ENCODE measurements around the gene MAST4.

The MAST4 gene

DNA sequence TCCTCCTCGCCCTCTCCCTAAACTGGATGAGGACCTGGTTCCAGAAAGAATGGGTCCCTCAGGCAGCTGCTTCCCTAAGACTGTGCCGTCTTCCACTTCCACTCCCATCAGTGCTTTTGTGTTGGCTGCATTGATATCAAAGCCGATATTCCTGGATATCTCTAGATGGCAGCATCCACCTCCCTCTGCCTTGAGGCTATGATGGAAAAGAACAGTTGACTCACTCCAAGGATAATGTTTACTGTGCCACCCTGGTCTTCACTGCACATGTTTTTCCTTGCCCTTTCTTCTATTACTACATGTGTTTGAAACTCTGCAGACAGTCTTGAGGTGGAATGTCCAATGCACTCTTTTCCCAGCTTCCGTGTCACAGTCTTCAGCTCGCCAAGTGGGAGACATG, 211.6 kb downstream of the MAST4 start:
- peaks cover 0 to 3% of the 10 kb centered on the region in 2 donors for H3K27me3 ChIP-seq (ENCODE audit: control insufficient read depth in 1 of 2, insufficient read depth in 2 of 2, low read length in 2 of 2)
- H3K4me3 ChIP-seq (ENCODE audit: low read length in 2 of 2), result no peak overlapping the region
- no peak overlapping the region for H3K9ac ChIP-seq (ENCODE audit: low read length in 2 of 2)
- H3K9me3 ChIP-seq (ENCODE audit: control insufficient read depth in 2 of 2, low read length in 2 of 2), result no peaks in the 10 kb centered on the region
- no peak overlapping the region for H3K27ac ChIP-seq (ENCODE audit: low read length)
- H3K36me3 ChIP-seq (ENCODE audit: control insufficient read depth in 2 of 2, insufficient read depth in 2 of 2, low read length in 2 of 2), result no peaks in the 10 kb centered on the region
- H3K4me1 ChIP-seq (ENCODE audit: control insufficient read depth, insufficient read depth, low read length), result no peaks in the 10 kb centered on the region

DNA sequence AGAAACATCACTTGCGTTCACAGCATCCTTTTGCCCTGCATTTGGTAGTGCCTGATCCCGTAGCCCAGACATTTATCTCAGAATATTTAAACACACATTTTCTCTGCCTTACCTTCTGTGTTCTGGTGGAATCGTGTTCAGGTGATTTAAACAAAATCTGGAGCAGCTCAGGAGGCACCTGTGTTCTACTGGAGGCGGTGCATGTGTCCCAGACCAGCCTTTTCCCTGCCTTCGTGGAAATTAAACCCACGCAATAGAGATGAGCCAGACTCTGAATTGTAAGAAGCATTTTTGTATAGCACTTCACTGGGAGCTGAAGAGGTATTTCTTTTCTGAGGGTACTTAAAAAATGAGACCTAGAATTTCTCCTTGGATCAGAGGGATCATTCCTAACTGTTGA, 212.5 kb downstream of the MAST4 start:
- H3K9ac ChIP-seq (ENCODE audit: low read length in 2 of 2), result no peak overlapping the region
- H3K27me3 ChIP-seq (ENCODE audit: control insufficient read depth in 1 of 2, insufficient read depth in 2 of 2, low read length in 2 of 2), result peaks cover 0 to 3% of the 10 kb centered on the region in 2 donors
- H3K36me3 ChIP-seq (ENCODE audit: control insufficient read depth in 2 of 2, insufficient read depth in 2 of 2, low read length in 2 of 2), result no peaks in the 10 kb centered on the region
- H3K9me3 ChIP-seq (ENCODE audit: control insufficient read depth in 2 of 2, low read length in 2 of 2), result no peaks in the 10 kb centered on the region
- no peak overlapping the region for H3K27ac ChIP-seq (ENCODE audit: low read length)
- H3K4me3 ChIP-seq (ENCODE audit: low read length in 2 of 2), result no peak overlapping the region
- H3K4me1 ChIP-seq (ENCODE audit: control insufficient read depth, insufficient read depth, low read length), result no peaks in the 10 kb centered on the region

DNA sequence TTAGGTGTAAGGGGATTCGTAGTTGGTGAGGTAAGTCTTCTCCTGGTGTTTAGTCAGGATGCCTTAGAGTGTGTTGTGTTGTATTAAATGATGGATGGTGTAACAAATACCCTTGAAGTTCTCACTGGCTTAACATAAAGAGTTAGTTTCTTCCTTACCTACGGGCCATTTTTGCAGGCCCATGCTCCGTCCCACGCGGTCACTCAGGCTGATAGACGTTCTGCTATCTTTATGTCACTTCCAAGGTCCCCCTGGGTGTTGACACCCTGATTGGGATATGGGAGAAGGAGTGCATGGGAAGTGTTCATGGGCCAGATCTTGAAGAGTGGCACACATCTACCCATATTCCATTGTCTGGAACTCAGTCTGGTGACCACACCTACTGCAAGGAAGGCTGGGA, 214.0 kb downstream of the MAST4 start:
- Histone ChIP-seq H3K4me3 (ENCODE audit: low read length in 2 of 2) (no peak overlapping the region), H3K9me3 (ENCODE audit: control insufficient read depth in 2 of 2, low read length in 2 of 2) (no peaks in the 10 kb centered on the region), H3K4me1 (ENCODE audit: control insufficient read depth, insufficient read depth, low read length) (no peaks in the 10 kb centered on the region), H3K36me3 (ENCODE audit: control insufficient read depth in 2 of 2, insufficient read depth in 2 of 2, low read length in 2 of 2) (no peaks in the 10 kb centered on the region), H3K27me3 (ENCODE audit: control insufficient read depth in 1 of 2, insufficient read depth in 2 of 2, low read length in 2 of 2) (peaks cover 0 to 3% of the 10 kb centered on the region in 2 donors), H3K9ac (ENCODE audit: low read length in 2 of 2) (no peak overlapping the region), H3K27ac (ENCODE audit: low read length) (no peak overlapping the region)

GRCh38 chr5:66810848-66811261, 214.7 kb downstream of the MAST4 start:
- Histone ChIP-seq H3K4me3 (ENCODE audit: low read length in 2 of 2) (no peak overlapping the region), H3K27ac (ENCODE audit: low read length) (no peak overlapping the region), H3K4me1 (ENCODE audit: control insufficient read depth, insufficient read depth, low read length) (no peaks in the 10 kb centered on the region), H3K36me3 (ENCODE audit: control insufficient read depth in 2 of 2, insufficient read depth in 2 of 2, low read length in 2 of 2) (no peaks in the 10 kb centered on the region), H3K9ac (ENCODE audit: low read length in 2 of 2) (no peak overlapping the region), H3K9me3 (ENCODE audit: control insufficient read depth in 2 of 2, low read length in 2 of 2) (no peaks in the 10 kb centered on the region), H3K27me3 (ENCODE audit: control insufficient read depth in 1 of 2, insufficient read depth in 2 of 2, low read length in 2 of 2) (peaks cover 0 to 3% of the 10 kb centered on the region in 2 donors)

GRCh38 chr5:66812291-66812690, 216.1 kb downstream of the MAST4 start:
- Histone ChIP-seq H3K4me1 (ENCODE audit: control insufficient read depth, insufficient read depth, low read length) (no peaks in the 10 kb centered on the region), H3K4me3 (ENCODE audit: low read length in 2 of 2) (no peak overlapping the region), H3K27ac (ENCODE audit: low read length) (no peak overlapping the region), H3K9me3 (ENCODE audit: control insufficient read depth in 2 of 2, low read length in 2 of 2) (no peaks in the 10 kb centered on the region), H3K9ac (ENCODE audit: low read length in 2 of 2) (no peak overlapping the region), H3K36me3 (ENCODE audit: control insufficient read depth in 2 of 2, insufficient read depth in 2 of 2, low read length in 2 of 2) (no peaks in the 10 kb centered on the region), H3K27me3 (ENCODE audit: control insufficient read depth in 1 of 2, insufficient read depth in 2 of 2, low read length in 2 of 2) (peaks cover 0 to 3% of the 10 kb centered on the region in 2 donors)

GRCh38 chr5:66813306-66813705, 217.1 kb downstream of the MAST4 start:
- Histone ChIP-seq H3K36me3 (ENCODE audit: control insufficient read depth in 2 of 2, insufficient read depth in 2 of 2, low read length in 2 of 2) (no peaks in the 10 kb centered on the region), H3K4me1 (ENCODE audit: control insufficient read depth, insufficient read depth, low read length) (no peaks in the 10 kb centered on the region), H3K4me3 (ENCODE audit: low read length in 2 of 2) (no peak overlapping the region), H3K9me3 (ENCODE audit: control insufficient read depth in 2 of 2, low read length in 2 of 2) (no peaks in the 10 kb centered on the region), H3K9ac (ENCODE audit: low read length in 2 of 2) (no peak overlapping the region), H3K27me3 (ENCODE audit: control insufficient read depth in 1 of 2, insufficient read depth in 2 of 2, low read length in 2 of 2) (peaks cover 0 to 3% of the 10 kb centered on the region in 2 donors), H3K27ac (ENCODE audit: low read length) (no peak overlapping the region)

DNA sequence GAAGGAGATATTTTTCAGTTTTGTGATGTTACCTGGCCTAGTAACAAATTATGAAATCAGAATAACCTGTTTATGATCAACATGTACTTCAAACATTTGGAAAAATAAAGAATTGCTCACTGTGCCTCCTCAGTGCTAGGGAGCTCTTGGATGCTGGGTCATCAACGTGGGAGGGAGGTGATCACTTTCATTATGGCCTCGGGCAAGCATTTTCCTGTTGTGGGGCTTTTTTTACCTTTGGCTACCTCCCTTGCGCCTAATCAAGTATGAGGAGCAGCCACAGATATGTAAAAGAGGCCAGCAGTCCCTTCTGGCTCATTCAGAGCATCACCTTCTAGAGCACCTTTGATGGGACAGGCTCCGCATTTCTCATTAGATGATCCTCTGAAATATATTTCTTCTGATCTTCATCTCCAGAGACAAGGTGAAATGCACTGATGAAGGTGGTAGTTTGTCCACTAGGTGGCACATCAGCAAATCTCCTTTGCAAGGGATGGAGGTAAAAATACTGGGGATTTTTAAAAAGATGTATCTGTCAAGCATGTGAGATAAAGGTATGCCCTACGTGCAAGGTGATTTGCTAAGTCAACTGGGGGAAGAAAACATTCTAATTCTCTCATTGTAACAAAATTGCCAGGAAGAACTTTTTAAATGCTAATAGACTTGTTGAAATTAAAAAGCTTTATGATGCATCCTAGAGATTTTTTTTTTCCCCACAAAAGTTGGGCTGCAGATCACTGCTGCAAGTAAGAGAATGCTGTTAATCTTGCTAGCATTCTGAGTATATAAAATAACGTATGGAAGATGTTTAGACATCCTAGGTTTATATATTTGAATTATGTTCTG, 218.2 kb downstream of the MAST4 start:
- H3K27me3 ChIP-seq (ENCODE audit: control insufficient read depth in 1 of 2, insufficient read depth in 2 of 2, low read length in 2 of 2), result peaks cover 0 to 3% of the 10 kb centered on the region in 2 donors
- H3K9me3 ChIP-seq (ENCODE audit: control insufficient read depth in 2 of 2, low read length in 2 of 2), result no peaks in the 10 kb centered on the region
- no peak overlapping the region for H3K27ac ChIP-seq (ENCODE audit: low read length)
- H3K36me3 ChIP-seq (ENCODE audit: control insufficient read depth in 2 of 2, insufficient read depth in 2 of 2, low read length in 2 of 2), result no peaks in the 10 kb centered on the region
- no peaks in the 10 kb centered on the region for H3K4me1 ChIP-seq (ENCODE audit: control insufficient read depth, insufficient read depth, low read length)
- H3K4me3 ChIP-seq (ENCODE audit: low read length in 2 of 2), result no peak overlapping the region
- no peak overlapping the region for H3K9ac ChIP-seq (ENCODE audit: low read length in 2 of 2)

DNA sequence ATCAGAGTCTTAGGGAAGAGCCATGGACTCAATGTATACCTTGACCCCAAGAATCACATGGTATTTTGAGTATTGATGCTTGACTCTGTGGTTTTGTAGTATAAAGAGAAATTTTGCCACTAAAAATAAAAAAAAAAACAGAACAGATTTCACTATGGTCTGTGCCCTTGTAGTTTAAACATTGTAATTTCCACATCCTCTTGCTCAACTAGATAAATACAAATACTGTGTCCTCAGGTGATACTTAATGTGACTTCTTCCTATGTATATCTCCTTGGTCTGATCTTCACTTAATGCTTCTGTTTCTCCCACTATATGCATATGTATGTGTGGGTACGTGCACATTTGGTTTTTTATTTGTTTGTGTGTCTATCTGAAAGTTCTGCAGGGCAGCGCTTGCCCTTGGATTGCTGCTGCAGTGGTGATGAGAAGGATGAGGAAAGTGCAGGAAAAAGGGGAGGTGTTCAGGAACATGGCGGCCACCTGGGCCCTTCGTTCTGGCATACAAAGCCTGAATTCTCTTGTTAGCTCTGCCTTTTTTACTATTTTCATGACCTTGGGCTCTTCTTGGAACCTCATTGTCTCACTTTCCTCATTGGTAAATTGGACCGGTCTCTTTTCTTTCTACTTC, 222.2 kb downstream of the MAST4 start:
- H3K4me1 ChIP-seq (ENCODE audit: control insufficient read depth, insufficient read depth, low read length), result no peaks in the 10 kb centered on the region
- no peak overlapping the region for H3K27ac ChIP-seq (ENCODE audit: low read length)
- H3K36me3 ChIP-seq (ENCODE audit: control insufficient read depth in 2 of 2, insufficient read depth in 2 of 2, low read length in 2 of 2), result no peaks in the 10 kb centered on the region

GRCh38 chr5:66818935-66819328, 222.7 kb downstream of the MAST4 start:
- H3K9ac ChIP-seq (ENCODE audit: low read length in 2 of 2), result no peak overlapping the region
- no peak overlapping the region for H3K27ac ChIP-seq (ENCODE audit: low read length)
- H3K36me3 ChIP-seq (ENCODE audit: control insufficient read depth in 2 of 2, insufficient read depth in 2 of 2, low read length in 2 of 2), result no peaks in the 10 kb centered on the region
- no peaks in the 10 kb centered on the region for H3K9me3 ChIP-seq (ENCODE audit: control insufficient read depth in 2 of 2, low read length in 2 of 2)
- no peaks in the 10 kb centered on the region for H3K27me3 ChIP-seq (ENCODE audit: control insufficient read depth in 1 of 2, insufficient read depth in 2 of 2, low read length in 2 of 2)
- H3K4me3 ChIP-seq (ENCODE audit: low read length in 2 of 2), result no peak overlapping the region
- H3K4me1 ChIP-seq (ENCODE audit: control insufficient read depth, insufficient read depth, low read length), result no peaks in the 10 kb centered on the region

More for the DNA sequence above, 222.2 kb downstream of the MAST4 start:
- Histone ChIP-seq H3K9ac (ENCODE audit: low read length in 2 of 2) (no peak overlapping the region), H3K9me3 (ENCODE audit: control insufficient read depth in 2 of 2, low read length in 2 of 2) (no peaks in the 10 kb centered on the region), H3K4me3 (ENCODE audit: low read length in 2 of 2) (no peak overlapping the region), H3K27me3 (ENCODE audit: control insufficient read depth in 1 of 2, insufficient read depth in 2 of 2, low read length in 2 of 2) (no peaks in the 10 kb centered on the region)

DNA sequence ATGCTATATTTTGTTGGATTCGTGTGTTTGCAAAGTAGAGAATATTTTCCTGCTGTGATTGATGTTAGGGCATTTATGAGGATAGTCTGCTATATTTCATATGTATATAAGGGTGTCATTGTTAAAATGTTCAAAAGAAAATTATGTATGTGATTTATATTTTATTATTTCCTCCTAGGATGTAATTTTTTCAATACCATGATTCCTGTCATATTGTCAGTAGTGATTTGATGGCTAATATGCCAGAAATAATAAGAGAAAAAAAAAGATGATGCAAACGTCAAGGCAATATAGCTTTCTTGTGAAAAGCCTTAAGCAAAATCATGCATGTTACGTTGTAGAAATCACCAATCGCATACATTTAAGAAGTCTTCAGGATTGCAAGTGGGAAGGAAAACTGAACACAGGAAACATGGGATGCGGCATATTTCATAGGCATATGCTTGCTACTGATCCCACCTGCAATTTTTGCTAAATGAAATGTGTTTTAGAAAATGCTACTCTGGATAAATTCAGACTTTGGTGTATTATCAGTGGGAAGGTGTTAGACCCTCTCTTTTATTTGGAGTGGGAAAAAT, 224.5 kb downstream of the MAST4 start:
- Histone ChIP-seq H3K4me3 (ENCODE audit: low read length in 2 of 2) (no peak overlapping the region), H3K9me3 (ENCODE audit: control insufficient read depth in 2 of 2, low read length in 2 of 2) (no peaks in the 10 kb centered on the region), H3K27ac (ENCODE audit: low read length) (no peak overlapping the region), H3K36me3 (ENCODE audit: control insufficient read depth in 2 of 2, insufficient read depth in 2 of 2, low read length in 2 of 2) (no peaks in the 10 kb centered on the region), H3K27me3 (ENCODE audit: control insufficient read depth in 1 of 2, insufficient read depth in 2 of 2, low read length in 2 of 2) (no peaks in the 10 kb centered on the region), H3K9ac (ENCODE audit: low read length in 2 of 2) (no peak overlapping the region), H3K4me1 (ENCODE audit: control insufficient read depth, insufficient read depth, low read length) (no peaks in the 10 kb centered on the region)

All from stomach smooth muscle (tissue), 2 donors.